ENCODE results near the gene ZNF169.

GRCh38 chr9:94256007-94256406 lies 3.1 kb upstream of the ZNF169 start:
- TF ChIP-seq POLR2AphosphoS5 (IDR thresholded peaks at IDR 0.05; ENCODE audit: low read depth) (no peak), CTCF (conservative IDR thresholded peaks at IDR 0.05; ENCODE audit: low read depth in 2 of 2) (no peak), JUNB (IDR thresholded peaks at IDR 0.05; ENCODE audit: unreplicated experiment) (no peak), EZH2phosphoT487 (IDR thresholded peaks at IDR 0.05; ENCODE audit: unreplicated experiment) (no peak), CREB1 (CRISPR knock-in tag; IDR thresholded peaks at IDR 0.05; ENCODE audit: low read depth) (no peak)
